Tibial artery (tissue), 4 donors: ENCODE measurements around the gene ABHD3.
"Not testable (repeated sequence)": the region's sequence is repeated elsewhere in the genome, so short reads cannot be mapped to it uniquely, and the experiment has no call there.

Source experiments
- DNase-seq, 2 donors: peaks; one replicate each; pipeline ENCODE4 v3.0.0-alpha.2; 2019
- H3K27ac ChIP-seq, 2 donors: fragments of 200-600 bp; sonication (generic) in 1 of 2; 1 replicate in 1 of 2; 2 replicates in 1 of 2; pipeline ENCODE4 v1.5.1; 2018 to 2019; ENCODE audit warnings: mild to moderate bottlenecking in 1 of 2
- H3K27me3 ChIP-seq, 2 donors: fragments of 200-600 bp; sonication (generic) in 1 of 2; one replicate each; pipeline versions ENCODE4 v1.5.1 to v1.6.0; 2016 to 2019
- H3K36me3 ChIP-seq, 3 donors: fragments of 200-600 bp; sonication (generic) in 2 of 3; one replicate each; pipeline ENCODE4 v1.5.1; 2016 to 2019; ENCODE audit warnings: mild to moderate bottlenecking in 2 of 3
- H3K4me1 ChIP-seq, 4 donors: fragments of 200-600 bp; sonication (generic) in 2 of 4; 1 replicate in 3 of 4; 2 replicates in 1 of 4; pipeline ENCODE4 v1.5.1; 2016 to 2019
- H3K4me3 ChIP-seq, 2 donors: fragments of 200-600 bp; sonication (generic) in 1 of 2; 1 replicate in 1 of 2; 2 replicates in 1 of 2; pipeline ENCODE4 v1.5.1; 2018 to 2019; ENCODE audit warnings: mild to moderate bottlenecking in 2 of 2
- H3K9me3 ChIP-seq, 3 donors: fragments of 200-600 bp; sonication (generic) in 1 of 3; one replicate each; pipeline ENCODE4 v1.5.1; 2016 to 2019
- CTCF ChIP-seq, 2 experiments: fragments of 200-600 bp in 1 of 2; fragments of 450-650 bp in 1 of 2; IDR thresholded peaks; one replicate each; pipeline ENCODE4 v1.5.1; 2017 to 2019; ENCODE audit warnings: antibody characterized with exemption in 2 of 2, mild to moderate bottlenecking in 1 of 2, moderate library complexity in 1 of 2
- intact Hi-C: fragments of 100-400 bp; cut with DNase I; formaldehyde crosslinking; loops from one replicate; pipeline ENCODE4 v1.15.0; 2023; ENCODE audit warnings: low total_unique reads

ABHD3 gene

GRCh38 chr18:21650311-21650710, 54.3 kb downstream of the ABHD3 start:
- intact Hi-C loops = no loop called here
- H3K27me3 ChIP-seq = no peaks in the 10 kb centered on the region
- no peak overlapping the region for H3K4me3 ChIP-seq
- H3K9me3 ChIP-seq = no peaks in the 10 kb centered on the region
- H3K4me1 ChIP-seq = no peaks in the 10 kb centered on the region
- H3K27ac ChIP-seq = no peak overlapping the region
- no peak for TF ChIP-seq CTCF (IDR thresholded peaks at IDR 0.05)
- peaks cover 0 to 9% (median 0%) of the 10 kb centered on the region in 3 donors for H3K36me3 ChIP-seq
- DNase-seq = no peak

DNA sequence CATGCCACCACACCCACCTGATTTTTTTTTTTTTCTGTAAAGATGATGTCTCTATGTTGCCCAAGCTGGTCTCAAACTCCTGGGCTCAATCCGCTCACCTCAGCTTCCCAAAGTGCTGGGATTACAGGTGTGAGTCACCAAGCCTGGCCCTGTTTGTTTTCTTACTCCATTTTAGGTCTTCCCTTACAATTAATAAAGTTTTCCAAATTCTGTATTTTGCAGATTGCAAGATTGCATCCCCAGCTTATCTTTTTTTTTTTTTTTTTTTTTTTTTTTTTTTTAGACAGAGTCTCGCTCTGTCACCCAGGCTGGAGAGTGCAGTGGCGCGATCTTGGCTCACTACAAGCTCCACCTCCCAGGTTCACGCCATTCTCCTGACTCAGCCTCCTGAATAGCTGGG, 64.2 kb downstream of the ABHD3 start:
- H3K36me3 ChIP-seq, DNase-seq, H3K27ac ChIP-seq, H3K9me3 ChIP-seq, H3K4me1 ChIP-seq, H3K27me3 ChIP-seq, H3K4me3 ChIP-seq, intact Hi-C loops: not testable (repeated sequence)

DNA sequence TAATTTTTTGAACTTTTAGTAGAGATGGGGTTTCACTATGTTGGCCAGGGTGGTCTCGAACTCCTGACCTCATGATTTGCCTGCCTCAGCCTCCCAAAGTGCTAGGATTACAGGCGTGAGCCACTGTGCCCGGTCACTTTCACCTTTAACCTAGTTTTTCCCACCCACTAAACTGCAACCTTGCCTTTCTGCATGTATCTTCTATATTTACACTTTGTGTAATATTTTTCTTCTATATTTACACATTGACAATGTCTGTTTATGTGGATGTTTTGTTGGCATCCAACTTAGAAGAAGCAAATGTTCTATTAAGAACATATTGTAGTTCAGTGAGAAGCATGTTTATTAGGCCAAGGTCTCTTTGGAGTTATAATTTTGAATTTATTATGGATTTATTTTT, 65.8 kb downstream of the ABHD3 start:
- Histone ChIP-seq H3K27me3 (no peaks in the 10 kb centered on the region), H3K4me1 (no peaks in the 10 kb centered on the region), H3K27ac (no peak overlapping the region), H3K4me3 (no peak overlapping the region), H3K36me3 (peaks cover under 1 to 4% (median 2%) of the 10 kb centered on the region in 3 donors), H3K9me3 (no peaks in the 10 kb centered on the region)
- TF ChIP-seq CTCF (IDR thresholded peaks at IDR 0.05) = no peak
- no peak for DNase-seq
- intact Hi-C loops = no loop called here

DNA sequence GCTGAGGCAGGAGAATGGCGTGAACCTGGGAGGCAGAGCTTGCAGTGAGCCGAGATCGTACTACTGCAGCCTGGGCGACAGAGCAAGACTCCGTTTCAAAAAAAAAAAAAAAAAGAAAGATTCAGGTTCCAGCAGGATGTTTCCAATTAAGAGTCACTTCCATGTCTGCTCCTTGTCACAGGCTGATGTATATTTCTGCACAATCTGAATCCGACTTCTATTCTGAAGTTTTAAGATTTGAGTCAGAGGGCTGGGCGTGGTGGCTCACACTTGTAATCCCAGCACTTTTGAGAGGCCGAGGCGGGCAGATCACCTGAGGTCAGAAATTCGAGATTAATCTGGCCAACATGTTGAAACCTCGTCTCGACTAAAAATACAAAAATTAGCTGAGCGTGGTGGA, 67.8 kb downstream of the ABHD3 start:
- no peaks in the 10 kb centered on the region for H3K9me3 ChIP-seq
- no peak for TF ChIP-seq CTCF (IDR thresholded peaks at IDR 0.05)
- H3K4me1 ChIP-seq = no peaks in the 10 kb centered on the region
- DNase-seq = no peak
- H3K27me3 ChIP-seq = no peaks in the 10 kb centered on the region
- intact Hi-C loops = no loop called here
- peaks cover 6 to 13% (median 8%) of the 10 kb centered on the region in 3 donors for H3K36me3 ChIP-seq
- no peak overlapping the region for H3K4me3 ChIP-seq
- H3K27ac ChIP-seq = no peak overlapping the region

DNA sequence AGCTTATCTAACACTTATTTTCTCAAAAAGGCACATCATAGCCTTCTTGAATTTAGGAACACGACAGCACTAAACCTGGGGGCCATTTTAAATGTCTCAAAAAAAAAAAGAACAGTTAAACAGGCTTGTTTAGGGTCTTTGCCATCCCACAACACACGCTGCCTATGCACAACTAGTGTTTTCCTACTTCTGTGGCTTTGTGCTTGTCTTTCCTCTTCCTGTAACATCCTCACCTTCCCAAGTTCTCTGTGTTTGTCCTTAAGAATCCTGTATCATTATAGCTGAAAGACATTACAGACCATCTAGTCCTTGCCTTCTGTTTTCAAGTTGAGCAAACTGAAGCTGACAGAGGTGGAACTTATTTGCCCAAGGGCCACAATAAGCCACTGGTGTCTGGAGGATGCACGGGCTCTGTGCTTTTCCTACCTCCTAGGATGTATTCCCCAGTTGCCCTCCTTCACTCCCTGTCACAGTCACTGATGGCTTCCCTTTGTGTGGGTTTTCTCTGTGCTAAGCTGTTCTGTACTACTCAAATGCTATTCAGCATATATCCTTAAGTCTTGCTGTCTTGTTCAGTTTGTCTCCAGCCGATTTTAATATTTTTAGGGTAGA, 69.9 kb downstream of the ABHD3 start:
- TF ChIP-seq CTCF (IDR thresholded peaks at IDR 0.05) = no peak
- Histone ChIP-seq H3K4me1 (no peaks in the 10 kb centered on the region), H3K9me3 (no peaks in the 10 kb centered on the region), H3K4me3 (no peak overlapping the region), H3K27me3 (no peaks in the 10 kb centered on the region), H3K36me3 (peaks cover 12 to 34% (median 19%) of the 10 kb centered on the region in 3 donors), H3K27ac (no peak overlapping the region)
- intact Hi-C loops = no loop called here
- DNase-seq = no peak

DNA sequence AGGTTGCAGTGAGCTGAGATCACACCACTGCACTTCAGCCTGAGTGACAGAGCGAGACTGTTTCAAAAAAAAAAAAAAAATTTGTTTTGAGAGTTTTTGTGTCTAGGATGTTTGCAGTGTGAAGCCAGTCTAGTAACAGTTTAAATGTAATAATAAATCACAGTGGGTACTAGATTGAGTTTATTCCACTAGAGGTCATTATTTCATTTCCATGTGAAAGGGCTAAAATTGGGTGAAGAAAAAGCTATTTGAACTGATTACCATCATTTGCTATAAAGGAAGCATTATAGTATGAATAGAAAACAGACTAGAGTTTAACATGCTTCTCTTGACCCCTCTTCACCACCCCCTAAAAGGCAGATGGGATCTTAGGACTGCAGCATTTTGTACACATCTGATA, 72.2 kb downstream of the ABHD3 start:
- TF ChIP-seq CTCF (IDR thresholded peaks at IDR 0.05) = no peak
- no peaks in the 10 kb centered on the region for H3K4me1 ChIP-seq
- H3K4me3 ChIP-seq = no peak overlapping the region
- no peaks in the 10 kb centered on the region for H3K9me3 ChIP-seq
- DNase-seq = no peak
- peaks cover 12 to 55% (median 28%) of the 10 kb centered on the region in 3 donors for H3K36me3 ChIP-seq
- H3K27ac ChIP-seq = no peak overlapping the region
- no peaks in the 10 kb centered on the region for H3K27me3 ChIP-seq
- intact Hi-C loops = no loop called here
